Suprapubic skin (tissue), 4 donors: ENCODE data around the gene COQ7. TPM values are rescaled to one million over a fixed set of nuclear protein-coding genes. Genes with fewer than 3 reads are reported as not detected.

ENCODE experiments used
- DNase-seq, 2 donors: peaks; one replicate each; pipeline ENCODE4 v3.0.0-alpha.2; 2019; ENCODE audit warnings: low spot score in 2 of 2
- H3K27ac ChIP-seq: fragments of 200-600 bp; sonication (generic); one replicate; pipeline ENCODE4 v1.5.1; 2019
- H3K27me3 ChIP-seq: fragments of 200-600 bp; sonication (generic); one replicate; pipeline ENCODE4 v1.5.1; 2019
- H3K36me3 ChIP-seq: fragments of 200-600 bp; sonication (generic); one replicate; pipeline ENCODE4 v1.5.1; 2019
- H3K4me1 ChIP-seq: fragments of 200-600 bp; sonication (generic); one replicate; pipeline ENCODE4 v1.5.1; 2019
- H3K4me3 ChIP-seq: fragments of 200-600 bp; sonication (generic); one replicate; pipeline ENCODE4 v1.5.1; 2019; ENCODE audit warnings: mild to moderate bottlenecking
- H3K9me3 ChIP-seq: fragments of 200-600 bp; sonication (generic); one replicate; pipeline ENCODE4 v1.5.1; 2019
- EP300 ChIP-seq: sonication (generic); formaldehyde crosslinking; IDR thresholded peaks from one replicate; pipeline ENCODE4 v1.6.1; 2017; ENCODE audit warnings: antibody characterized with exemption
- POLR2A ChIP-seq, 2 donors: fragments of 450-650 bp; IDR thresholded peaks; one replicate each; pipeline ENCODE4 v1.6.1; 2017; ENCODE audit warnings: antibody characterized with exemption in 2 of 2, mild to moderate bottlenecking in 2 of 2, moderate library complexity in 2 of 2
- POLR2AphosphoS5 ChIP-seq, 3 donors: sonication (generic); formaldehyde crosslinking; IDR thresholded peaks; one replicate each; pipeline ENCODE4 v1.6.1; 2017; ENCODE audit warnings: antibody characterized with exemption in 3 of 3
- WGBS: methylation state at CpG from one replicate; pipeline ENCODE4 v1.1.5; 2018; 5-methylcytosine and 5-hydroxymethylcytosine counted together
- total RNA-seq, 4 donors: library from RNA; depleted of rRNA; stranded (reverse); fragments of >200 nt; gene quantifications; one replicate each; pipeline ENCODE4 v1.1.0, GENCODE V29; 2016
- TF ChIP-seq, protein P1 (sequence below), 2 donors: fragments of 200-600 bp in 1 of 2; fragments of 450-650 bp in 1 of 2; sonication (generic) in 1 of 2; IDR thresholded peaks; one replicate each; pipeline ENCODE4 v1.5.1; 2016 to 2019; ENCODE audit warnings: antibody characterized with exemption in 2 of 2, mild to moderate bottlenecking in 1 of 2, moderate library complexity in 1 of 2

The COQ7 gene
- total RNA-seq, 4 donors from 2014 or later = 7.6 to 19.2 (median 12.0) TPM

DNA sequence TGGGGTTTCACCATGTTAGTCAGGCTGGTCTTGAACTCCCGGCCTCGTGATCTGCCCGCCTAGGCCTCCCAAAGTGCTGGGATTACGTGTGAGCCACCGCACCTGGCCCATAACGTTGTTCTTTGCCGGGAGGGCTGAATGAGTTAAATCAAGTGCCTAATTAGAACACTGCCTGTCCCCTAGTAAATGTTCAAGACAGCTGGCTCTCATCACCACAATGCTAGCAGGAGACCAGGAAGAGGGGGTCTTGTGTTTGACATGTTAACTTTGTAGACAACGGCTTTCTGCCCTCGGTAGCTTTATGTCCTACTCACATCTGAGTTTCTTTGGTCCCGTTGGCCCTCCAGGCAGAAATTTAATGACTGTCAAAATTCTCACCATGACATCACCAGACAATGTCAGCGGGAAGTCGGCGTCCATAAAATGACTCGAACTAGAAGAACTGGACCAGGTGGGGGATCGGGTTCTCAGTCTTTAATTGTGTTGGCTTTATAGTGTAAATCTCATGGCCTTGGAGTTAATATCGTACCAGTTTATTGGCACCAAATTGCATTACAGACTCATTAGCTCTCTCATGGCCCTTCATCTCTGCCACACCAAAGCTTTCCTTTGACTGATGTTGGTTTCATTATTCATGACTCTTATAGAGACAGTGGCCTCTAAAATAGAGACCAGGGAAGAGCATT is 34.9 kb downstream of the COQ7 start:
- Histone ChIP-seq H3K27ac (no peak overlapping the region), H3K9me3 (no peaks in the 10 kb centered on the region), H3K27me3 (no peaks in the 10 kb centered on the region), H3K36me3 (no peaks in the 10 kb centered on the region), H3K4me1 (no peaks in the 10 kb centered on the region), H3K4me3 (no peak overlapping the region)
- TF ChIP-seq, protein P1, sequence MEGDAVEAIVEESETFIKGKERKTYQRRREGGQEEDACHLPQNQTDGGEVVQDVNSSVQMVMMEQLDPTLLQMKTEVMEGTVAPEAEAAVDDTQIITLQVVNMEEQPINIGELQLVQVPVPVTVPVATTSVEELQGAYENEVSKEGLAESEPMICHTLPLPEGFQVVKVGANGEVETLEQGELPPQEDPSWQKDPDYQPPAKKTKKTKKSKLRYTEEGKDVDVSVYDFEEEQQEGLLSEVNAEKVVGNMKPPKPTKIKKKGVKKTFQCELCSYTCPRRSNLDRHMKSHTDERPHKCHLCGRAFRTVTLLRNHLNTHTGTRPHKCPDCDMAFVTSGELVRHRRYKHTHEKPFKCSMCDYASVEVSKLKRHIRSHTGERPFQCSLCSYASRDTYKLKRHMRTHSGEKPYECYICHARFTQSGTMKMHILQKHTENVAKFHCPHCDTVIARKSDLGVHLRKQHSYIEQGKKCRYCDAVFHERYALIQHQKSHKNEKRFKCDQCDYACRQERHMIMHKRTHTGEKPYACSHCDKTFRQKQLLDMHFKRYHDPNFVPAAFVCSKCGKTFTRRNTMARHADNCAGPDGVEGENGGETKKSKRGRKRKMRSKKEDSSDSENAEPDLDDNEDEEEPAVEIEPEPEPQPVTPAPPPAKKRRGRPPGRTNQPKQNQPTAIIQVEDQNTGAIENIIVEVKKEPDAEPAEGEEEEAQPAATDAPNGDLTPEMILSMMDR (IDR thresholded peaks at IDR 0.05) = no peak
- TF ChIP-seq POLR2A (IDR thresholded peaks at IDR 0.05) (no peak), POLR2AphosphoS5 (IDR thresholded peaks at IDR 0.05) (no peak), EP300 (no peak)
- DNase-seq = peak in 1 of 2 donors; percentile 28
- WGBS = 79% methylated on average over 16 of the region's 16 CpGs

DNA sequence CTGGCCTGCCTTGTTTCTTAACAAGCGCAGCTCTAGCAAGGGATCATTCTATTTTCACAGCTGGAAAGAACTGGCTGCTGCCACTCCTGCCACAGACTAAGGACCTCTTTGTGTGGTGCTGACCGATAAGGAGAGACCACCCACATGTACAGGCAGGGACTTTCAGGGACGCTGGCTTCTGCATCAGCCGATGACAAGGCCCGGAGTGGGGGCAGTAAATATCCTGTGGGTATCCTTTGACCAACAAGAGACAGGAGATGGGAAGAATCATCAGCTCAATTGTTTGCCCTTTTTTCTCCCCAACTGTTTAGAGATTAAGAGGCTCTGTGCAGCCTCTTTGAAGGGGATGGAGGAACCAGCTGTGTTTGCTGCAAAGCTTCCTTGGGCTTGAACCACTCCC is 37.2 kb downstream of the COQ7 start:
- Histone ChIP-seq H3K27me3 (no peaks in the 10 kb centered on the region), H3K4me3 (no peak overlapping the region), H3K36me3 (no peaks in the 10 kb centered on the region), H3K9me3 (no peaks in the 10 kb centered on the region), H3K4me1 (no peaks in the 10 kb centered on the region), H3K27ac (no peak overlapping the region)
- TF ChIP-seq POLR2A (IDR thresholded peaks at IDR 0.05) (no peak), POLR2AphosphoS5 (IDR thresholded peaks at IDR 0.05) (no peak), EP300 (no peak)
- TF ChIP-seq, protein P1 (IDR thresholded peaks at IDR 0.05) = no peak
- peak; percentile 14 to 20 for DNase-seq
- 77% methylated on average over 3 of the region's 5 CpGs for WGBS

DNA sequence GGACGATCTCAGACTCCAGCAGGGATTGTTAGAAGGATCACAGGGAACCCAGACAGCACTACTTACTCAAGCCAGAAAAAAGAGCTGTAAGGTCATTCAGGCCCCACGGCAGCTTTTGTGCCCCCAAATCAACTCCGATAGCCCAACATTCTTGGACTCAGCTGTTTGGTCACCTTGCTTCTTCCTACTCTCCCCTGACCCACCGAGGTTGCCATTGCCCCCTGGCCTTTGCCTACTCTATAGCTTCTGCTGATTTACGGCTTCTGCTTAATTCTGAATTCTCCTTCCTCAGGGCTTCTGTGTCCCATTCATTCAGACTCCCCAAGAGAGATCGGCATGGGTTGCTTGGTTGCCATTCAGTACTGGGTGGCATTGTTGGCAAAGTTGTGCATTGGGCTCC is 37.7 kb downstream of the COQ7 start:
- peak; percentile 37 to 44 for DNase-seq
- Histone ChIP-seq H3K4me1 (no peaks in the 10 kb centered on the region), H3K9me3 (no peaks in the 10 kb centered on the region), H3K36me3 (no peaks in the 10 kb centered on the region), H3K27ac (no peak overlapping the region), H3K27me3 (no peaks in the 10 kb centered on the region), H3K4me3 (no peak overlapping the region)
- TF ChIP-seq EP300 (no peak), POLR2A (IDR thresholded peaks at IDR 0.05) (no peak), POLR2AphosphoS5 (IDR thresholded peaks at IDR 0.05) (no peak)
- TF ChIP-seq, protein P1 (IDR thresholded peaks at IDR 0.05) = no peak
- 89% methylated on average over 6 of the region's 6 CpGs for WGBS

DNA sequence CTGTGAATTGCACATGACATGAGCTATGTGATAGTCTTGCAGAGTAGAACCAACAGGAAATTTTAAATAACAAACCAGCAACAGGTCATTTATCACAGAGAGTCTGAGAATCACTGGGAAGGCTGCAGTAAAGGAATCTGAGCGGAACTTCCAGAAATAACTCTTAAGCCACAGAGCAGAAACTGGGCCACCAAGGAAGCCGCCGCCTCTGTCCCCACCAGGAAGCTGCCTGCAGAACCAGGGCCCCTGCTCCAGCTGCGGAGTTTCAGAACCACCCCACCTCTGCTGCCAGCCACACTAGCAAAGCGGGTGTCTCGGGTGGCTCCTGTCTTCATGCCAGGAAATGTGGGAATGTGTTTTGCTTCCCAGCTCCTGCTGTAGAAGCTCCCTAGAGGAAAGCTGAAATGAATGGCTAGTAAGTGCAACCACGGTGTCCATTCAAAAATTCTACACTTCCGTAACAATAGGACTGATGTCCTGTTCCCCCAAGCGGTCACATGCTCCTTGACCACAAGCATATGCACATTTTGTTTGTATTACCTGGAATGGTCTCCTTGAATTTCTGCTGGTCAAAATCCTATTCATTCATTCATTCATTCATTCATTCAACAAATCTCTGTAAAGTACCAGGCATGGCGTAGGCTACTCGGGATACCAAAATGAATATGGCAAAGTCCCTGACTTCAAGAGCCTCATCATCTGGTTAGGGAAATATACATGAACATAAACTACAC is 38.6 kb downstream of the COQ7 start:
- H3K27ac ChIP-seq = no peak overlapping the region
- H3K4me3 ChIP-seq = no peak overlapping the region
- no peaks in the 10 kb centered on the region for H3K36me3 ChIP-seq
- WGBS = 67% methylated on average over 11 of the region's 11 CpGs
- TF ChIP-seq EP300 = no peak
- DNase-seq = no peak
- H3K9me3 ChIP-seq = no peaks in the 10 kb centered on the region
- peaks cover under 1% of the 10 kb centered on the region for H3K4me1 ChIP-seq
- H3K27me3 ChIP-seq = no peaks in the 10 kb centered on the region

DNA sequence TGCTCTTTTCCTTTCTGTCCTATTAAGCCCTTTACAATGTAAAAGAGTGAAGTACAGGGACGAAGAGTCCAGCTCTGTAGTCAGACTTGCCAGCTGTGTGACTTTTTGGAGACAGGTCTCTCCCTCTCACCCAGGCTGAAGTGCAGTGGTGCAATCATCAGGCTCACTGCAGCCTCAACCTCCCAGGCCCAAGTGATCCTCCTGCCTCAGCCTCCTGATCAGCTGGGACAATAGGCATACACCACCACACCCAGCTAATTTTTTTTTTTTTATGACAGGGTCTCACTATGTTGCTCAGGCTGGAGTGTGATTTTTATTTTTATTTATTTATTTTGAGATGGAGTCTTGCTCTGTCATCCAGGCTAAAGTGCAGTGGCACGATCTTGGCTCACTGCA is 39.2 kb downstream of the COQ7 start:
- 96% methylated on average over 2 of the region's 2 CpGs for WGBS
- Histone ChIP-seq H3K4me3 (no peak overlapping the region), H3K9me3 (no peaks in the 10 kb centered on the region), H3K36me3 (no peaks in the 10 kb centered on the region), H3K4me1 (peaks cover 5% of the 10 kb centered on the region), H3K27me3 (no peaks in the 10 kb centered on the region), H3K27ac (no peak overlapping the region)
- TF ChIP-seq, protein P1 (IDR thresholded peaks at IDR 0.05) = no peak
- TF ChIP-seq POLR2A (IDR thresholded peaks at IDR 0.05) (no peak), POLR2AphosphoS5 (IDR thresholded peaks at IDR 0.05) (no peak), EP300 (no peak)
- no peak for DNase-seq
